CD4-positive, alpha-beta T cell (primary cell): ENCODE data around the gene GYS1. TPM values are rescaled to one million over a fixed set of nuclear protein-coding genes. Genes with fewer than 3 reads are reported as not detected.

ENCODE experiments used
- ATAC-seq: fragments of 200-7000 bp; cut with Tn5 transposase; one replicate; pipeline ENCODE4 v1.10.0; 2022; ENCODE audit warnings: mild to moderate bottlenecking; ENCODE audit not compliant: poor library complexity
- CTCF ChIA-PET: fragments of 350-600 bp; sonication (Branson Sonifier 250); formaldehyde crosslinking; loops from one replicate; lab custom pipeline; 2021; ENCODE audit warnings: antibody characterized with exemption, inconsistent platforms; lab: Charles Lee
- POLR2A ChIA-PET: fragments of 350-600 bp; sonication (Branson Sonifier 250); formaldehyde crosslinking; loops from one replicate; lab custom pipeline; 2021; ENCODE audit warnings: antibody characterized with exemption, inconsistent platforms; lab: Charles Lee
- DNase-seq, 14 experiments: peaks; one replicate each; pipeline ENCODE4 v3.0.0-alpha.2; 2013 to 2020; ENCODE audit warnings: mixed read lengths in 2 of 14
- H3K27ac ChIP-seq, 2 donors: one replicate each; pipeline versions ENCODE4 v1.5.1 to v1.7.0; 2013; ENCODE audit warnings: low read length in 2 of 2, low read depth in 1 of 2, mild to moderate bottlenecking in 1 of 2
- H3K27me3 ChIP-seq, 2 experiments: 1 replicate in 1 of 2; 2 replicates in 1 of 2; pipeline versions ENCODE4 v1.6.1 to v1.7.0; 2013; ENCODE audit warnings: low read length in 2 of 2, control low read depth in 1 of 2, mild to moderate bottlenecking in 1 of 2, moderate library complexity in 1 of 2; ENCODE audit not compliant: insufficient read depth in 2 of 2, control insufficient read depth in 1 of 2
- H3K36me3 ChIP-seq: one replicate; pipeline ENCODE4 v1.6.1; 2013; ENCODE audit warnings: low read length, control low read depth; ENCODE audit not compliant: insufficient read depth
- H3K4me1 ChIP-seq: one replicate; pipeline ENCODE4 v1.6.1; 2013; ENCODE audit warnings: low read length, control low read depth; ENCODE audit not compliant: insufficient read depth
- H3K4me3 ChIP-seq: one replicate; pipeline ENCODE4 v1.5.1; 2013; ENCODE audit warnings: mild to moderate bottlenecking, low read length, moderate library complexity
- H3K9me3 ChIP-seq, 2 experiments: 1 replicate in 1 of 2; 2 replicates in 1 of 2; pipeline versions ENCODE4 v1.6.1 to v1.7.0; 2013; ENCODE audit warnings: low read length in 2 of 2, mild to moderate bottlenecking in 2 of 2, control low read depth in 1 of 2, moderate library complexity in 1 of 2; ENCODE audit not compliant: control insufficient read depth in 1 of 2, insufficient read depth in 1 of 2
- H3K27ac Mint-ChIP-seq: one replicate; pipeline ENCODE4 v1.8.0; 2020; ENCODE audit warnings: mixed read lengths
- H3K27me3 Mint-ChIP-seq: one replicate; pipeline ENCODE4 v1.8.0; 2021; ENCODE audit warnings: mixed read lengths
- H3K36me3 Mint-ChIP-seq: one replicate; pipeline ENCODE4 v1.8.0; 2021; ENCODE audit warnings: low read depth, mixed read lengths
- H3K4me1 Mint-ChIP-seq: one replicate; pipeline ENCODE4 v1.8.0; 2021; ENCODE audit warnings: low read depth, mixed read lengths
- H3K4me3 Mint-ChIP-seq: one replicate; pipeline ENCODE4 v1.8.0; 2020; ENCODE audit warnings: mild to moderate bottlenecking, mixed read lengths
- H3K9me3 Mint-ChIP-seq: one replicate; pipeline ENCODE4 v1.8.0; 2020; ENCODE audit warnings: mixed read lengths
- intact Hi-C, 2 experiments: fragments of 100-400 bp; cut with DNase I in 1 of 2; cut with micrococcal nuclease in 1 of 2; formaldehyde crosslinking; loops; one replicate each; pipeline versions ENCODE4 v1.15.1 to v1.9.0; 2023 to 2025; cut with DNase I, micrococcal nuclease
- total RNA-seq, 174 experiments: library from RNA in 2 of 174; stranded (reverse) in 2 of 174; gene quantifications; one replicate each; pipeline ENCODE4 v1.2.3 and lab custom pipeline; 2021 to 2026
- TF ChIP-seq, protein P1 (sequence below): fragments of 200-600 bp; IDR thresholded peaks from one replicate; pipeline ENCODE4 v1.8.0; 2022; ENCODE audit warnings: antibody characterized with exemption, mild to moderate bottlenecking

Gene GYS1
- total RNA-seq, 2 experiments from 2014 or later = 13.2 to 14.1 TPM

DNA sequence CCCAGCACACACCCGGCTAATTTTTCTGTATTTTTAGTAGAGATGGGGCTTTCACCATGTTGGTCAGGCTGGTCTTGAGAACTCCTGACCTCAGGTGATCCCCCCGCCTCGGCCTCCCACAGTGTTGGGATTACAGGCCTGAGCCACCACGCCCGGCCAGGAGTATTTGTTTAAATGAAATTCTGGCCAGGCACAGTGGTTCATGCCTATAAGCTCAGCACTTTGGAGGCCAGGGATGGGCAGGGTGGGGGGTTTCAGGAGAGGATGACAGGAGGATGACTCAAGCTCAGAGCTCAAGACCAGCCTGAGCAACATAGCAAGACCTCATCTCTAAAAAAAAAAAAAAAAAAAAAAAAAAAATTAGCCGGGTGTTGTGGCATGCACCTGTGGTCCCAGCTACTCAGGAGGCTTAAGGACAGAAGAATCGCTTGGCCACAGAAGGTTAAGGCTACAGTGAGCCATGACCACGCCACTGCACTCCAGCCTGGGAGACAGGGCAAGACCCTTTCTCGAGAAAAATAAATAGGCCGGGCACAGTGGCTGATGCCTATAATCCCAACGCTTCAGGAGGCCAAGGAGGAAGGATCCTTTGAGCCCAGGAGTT lies 67.8 kb downstream of the GYS1 start:
- ChIA-PET CTCF (no interaction called here), POLR2A (interaction anchor here (1.2 kb wide), 1 partner anchor 11 kb away, joined by 5 read pairs; no protein-coding TSS in a partner anchor)
- H3K9me3 Mint-ChIP-seq = no peaks in the 10 kb centered on the region
- H3K27me3 Mint-ChIP-seq = no peaks in the 10 kb centered on the region
- H3K4me3 ChIP-seq = no peak overlapping the region
- intact Hi-C loops = no loop called here
- no peak for DNase-seq
- H3K36me3 ChIP-seq = peaks cover 19% of the 10 kb centered on the region
- peaks cover 10% of the 10 kb centered on the region for H3K4me1 Mint-ChIP-seq
- TF ChIP-seq, protein P1, sequence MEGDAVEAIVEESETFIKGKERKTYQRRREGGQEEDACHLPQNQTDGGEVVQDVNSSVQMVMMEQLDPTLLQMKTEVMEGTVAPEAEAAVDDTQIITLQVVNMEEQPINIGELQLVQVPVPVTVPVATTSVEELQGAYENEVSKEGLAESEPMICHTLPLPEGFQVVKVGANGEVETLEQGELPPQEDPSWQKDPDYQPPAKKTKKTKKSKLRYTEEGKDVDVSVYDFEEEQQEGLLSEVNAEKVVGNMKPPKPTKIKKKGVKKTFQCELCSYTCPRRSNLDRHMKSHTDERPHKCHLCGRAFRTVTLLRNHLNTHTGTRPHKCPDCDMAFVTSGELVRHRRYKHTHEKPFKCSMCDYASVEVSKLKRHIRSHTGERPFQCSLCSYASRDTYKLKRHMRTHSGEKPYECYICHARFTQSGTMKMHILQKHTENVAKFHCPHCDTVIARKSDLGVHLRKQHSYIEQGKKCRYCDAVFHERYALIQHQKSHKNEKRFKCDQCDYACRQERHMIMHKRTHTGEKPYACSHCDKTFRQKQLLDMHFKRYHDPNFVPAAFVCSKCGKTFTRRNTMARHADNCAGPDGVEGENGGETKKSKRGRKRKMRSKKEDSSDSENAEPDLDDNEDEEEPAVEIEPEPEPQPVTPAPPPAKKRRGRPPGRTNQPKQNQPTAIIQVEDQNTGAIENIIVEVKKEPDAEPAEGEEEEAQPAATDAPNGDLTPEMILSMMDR = no peak
- no peak overlapping the region for H3K27ac Mint-ChIP-seq
- no peak overlapping the region for H3K4me3 Mint-ChIP-seq
- H3K4me1 ChIP-seq = peaks cover 5% of the 10 kb centered on the region
- peaks cover 21% of the 10 kb centered on the region for H3K36me3 Mint-ChIP-seq
- H3K27ac ChIP-seq = no peak overlapping the region
- H3K9me3 ChIP-seq = no peaks in the 10 kb centered on the region
- H3K27me3 ChIP-seq = no peaks in the 10 kb centered on the region
- ATAC-seq = no peak

DNA sequence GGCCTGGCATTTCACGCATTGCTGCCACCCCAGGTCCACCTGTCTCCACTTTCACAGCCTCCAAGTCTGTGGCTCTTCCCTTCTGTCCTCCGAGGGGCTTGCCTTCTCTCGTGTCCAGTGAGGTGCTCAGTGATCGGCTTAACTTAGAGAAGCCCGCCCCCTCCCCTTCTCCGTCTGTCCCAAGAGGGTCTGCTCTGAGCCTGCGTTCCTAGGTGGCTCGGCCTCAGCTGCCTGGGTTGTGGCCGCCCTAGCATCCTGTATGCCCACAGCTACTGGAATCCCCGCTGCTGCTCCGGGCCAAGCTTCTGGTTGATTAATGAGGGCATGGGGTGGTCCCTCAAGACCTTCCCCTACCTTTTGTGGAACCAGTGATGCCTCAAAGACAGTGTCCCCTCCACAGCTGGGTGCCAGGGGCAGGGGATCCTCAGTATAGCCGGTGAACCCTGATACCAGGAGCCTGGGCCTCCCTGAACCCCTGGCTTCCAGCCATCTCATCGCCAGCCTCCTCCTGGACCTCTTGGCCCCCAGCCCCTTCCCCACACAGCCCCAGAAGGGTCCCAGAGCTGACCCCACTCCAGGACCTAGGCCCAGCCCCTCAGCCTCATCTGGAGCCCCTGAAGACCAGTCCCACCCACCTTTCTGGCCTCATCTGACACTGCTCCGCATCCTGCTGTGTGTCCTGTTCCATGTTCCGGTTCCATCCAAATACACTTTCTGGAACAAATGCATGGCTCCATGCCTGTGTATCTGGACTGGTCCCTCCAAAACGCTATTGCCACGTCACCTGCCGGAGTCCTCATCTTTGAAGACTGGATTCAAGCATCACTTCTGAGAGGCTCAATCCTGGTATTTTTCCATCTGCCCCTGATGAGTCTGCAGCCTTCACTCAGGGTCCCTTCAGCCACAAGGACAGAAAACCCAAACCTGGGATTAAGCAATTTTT lies 70.3 kb downstream of the GYS1 start:
- H3K4me3 Mint-ChIP-seq = no peak overlapping the region
- ATAC-seq (no peak), DNase-seq (no peak)
- H3K9me3 Mint-ChIP-seq = no peaks in the 10 kb centered on the region
- H3K27ac ChIP-seq = no peak overlapping the region
- POLR2A ChIA-PET = no interaction called here
- no peaks in the 10 kb centered on the region for H3K27me3 Mint-ChIP-seq
- CTCF ChIA-PET = no interaction called here
- TF ChIP-seq, protein P1 = no peak
- H3K4me1 Mint-ChIP-seq = peaks cover 10% of the 10 kb centered on the region
- peaks cover 5% of the 10 kb centered on the region for H3K4me1 ChIP-seq
- peaks cover 33% of the 10 kb centered on the region for H3K36me3 ChIP-seq
- H3K27ac Mint-ChIP-seq = no peak overlapping the region
- H3K9me3 ChIP-seq = no peaks in the 10 kb centered on the region
- H3K36me3 Mint-ChIP-seq = peaks cover 37% of the 10 kb centered on the region
- intact Hi-C loops = no loop called here
- no peaks in the 10 kb centered on the region for H3K27me3 ChIP-seq
- no peak overlapping the region for H3K4me3 ChIP-seq

DNA sequence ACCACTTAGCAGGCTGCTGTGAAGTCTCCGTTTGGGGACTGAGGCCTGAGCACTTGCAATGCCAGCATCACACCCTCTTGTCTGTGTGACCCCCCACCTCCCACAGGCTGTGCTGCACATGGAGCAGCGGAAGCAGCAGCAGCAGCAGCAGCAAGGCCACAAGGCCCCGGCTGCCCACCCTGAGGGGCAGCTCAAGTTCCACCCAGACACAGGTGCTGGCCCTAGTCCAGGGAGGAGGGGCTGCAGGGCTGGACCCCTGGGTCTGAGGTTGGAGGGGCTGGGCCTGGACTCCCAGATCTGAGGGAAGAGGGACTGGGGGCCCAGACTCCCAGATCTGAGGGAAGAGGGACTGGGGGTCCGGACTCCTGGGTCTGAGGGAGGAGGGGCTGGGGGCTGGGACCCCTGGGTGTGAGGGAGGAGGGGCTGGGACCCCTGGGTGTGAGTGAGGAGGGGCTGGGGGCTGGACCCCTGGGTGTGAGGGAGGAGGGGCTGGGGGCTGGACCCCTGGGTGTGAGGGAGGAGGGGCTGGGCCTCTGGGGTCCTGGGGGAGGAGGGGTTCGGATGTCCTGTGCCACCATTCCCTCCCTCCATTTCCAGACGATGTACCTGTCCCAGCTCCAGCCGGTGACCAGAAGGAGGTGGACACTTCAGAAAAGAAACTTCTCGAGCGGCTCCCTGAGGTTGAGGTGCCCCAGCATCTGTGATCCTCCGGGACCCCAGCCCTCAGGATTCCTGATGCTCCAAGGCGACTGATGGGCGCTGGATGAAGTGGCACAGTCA lies 71.2 kb downstream of the GYS1 start:
- peaks cover 38% of the 10 kb centered on the region for H3K36me3 ChIP-seq
- no peak overlapping the region for H3K4me3 Mint-ChIP-seq
- peaks cover 7% of the 10 kb centered on the region for H3K4me1 Mint-ChIP-seq
- intact Hi-C loops = no loop called here
- no peaks in the 10 kb centered on the region for H3K27me3 Mint-ChIP-seq
- ChIA-PET CTCF (no interaction called here), POLR2A (no interaction called here)
- H3K36me3 Mint-ChIP-seq = peaks cover 42% of the 10 kb centered on the region
- H3K4me3 ChIP-seq = no peak overlapping the region
- ATAC-seq (no peak), DNase-seq (no peak)
- H3K4me1 ChIP-seq = peaks cover 3% of the 10 kb centered on the region
- no peaks in the 10 kb centered on the region for H3K9me3 ChIP-seq
- no peaks in the 10 kb centered on the region for H3K9me3 Mint-ChIP-seq
- no peak overlapping the region for H3K27ac Mint-ChIP-seq
- H3K27me3 ChIP-seq = no peaks in the 10 kb centered on the region
- no peak overlapping the region for H3K27ac ChIP-seq
- TF ChIP-seq, protein P1 = no peak
